Stimulated activated memory B cell treated with anti-CD40 and anti-IgM and Interleukin-4, amounts not matched to agents 10 μg/mL and 1 μg/mL and 100 μg/mL, for 72 hours (primary cell): ENCODE measurements around the gene RSRC1.
"Not testable (repeated sequence)": the region's sequence is repeated elsewhere in the genome, so short reads cannot be mapped to it uniquely, and the experiment has no call there.

Experiments
- ATAC-seq: fragments of 150-1000 bp; cut with Tn5 transposase; 2 replicates; pipeline ENCODE4 v1.10.0; 2021
- H3K27ac Mint-ChIP-seq: one replicate; pipeline ENCODE4 v1.8.0; 2022; ENCODE audit warnings: mild to moderate bottlenecking, mixed read lengths
- H3K27me3 Mint-ChIP-seq: one replicate; pipeline ENCODE4 v1.8.0; 2022; ENCODE audit warnings: mixed read lengths
- H3K36me3 Mint-ChIP-seq: one replicate; pipeline ENCODE4 v1.8.0; 2022; ENCODE audit warnings: mixed read lengths
- H3K4me1 Mint-ChIP-seq: one replicate; pipeline ENCODE4 v1.8.0; 2022; ENCODE audit warnings: mixed read lengths
- H3K4me3 Mint-ChIP-seq: one replicate; pipeline ENCODE4 v1.8.0; 2022; ENCODE audit warnings: mild to moderate bottlenecking, moderate library complexity, mixed read lengths
- H3K9me3 Mint-ChIP-seq: one replicate; pipeline ENCODE4 v1.8.0; 2022; ENCODE audit warnings: mixed read lengths

The RSRC1 gene

GRCh38 chr3:158522221-158523136 is 412.6 kb downstream of the RSRC1 start:
- Mint-ChIP-seq H3K27me3 (no peaks in the 10 kb centered on the region), H3K36me3 (peaks cover 21% of the 10 kb centered on the region), H3K4me3 (no peak overlapping the region), H3K4me1 (no peaks in the 10 kb centered on the region), H3K9me3 (no peaks in the 10 kb centered on the region), H3K27ac (no peak overlapping the region)
- no peak for ATAC-seq

DNA sequence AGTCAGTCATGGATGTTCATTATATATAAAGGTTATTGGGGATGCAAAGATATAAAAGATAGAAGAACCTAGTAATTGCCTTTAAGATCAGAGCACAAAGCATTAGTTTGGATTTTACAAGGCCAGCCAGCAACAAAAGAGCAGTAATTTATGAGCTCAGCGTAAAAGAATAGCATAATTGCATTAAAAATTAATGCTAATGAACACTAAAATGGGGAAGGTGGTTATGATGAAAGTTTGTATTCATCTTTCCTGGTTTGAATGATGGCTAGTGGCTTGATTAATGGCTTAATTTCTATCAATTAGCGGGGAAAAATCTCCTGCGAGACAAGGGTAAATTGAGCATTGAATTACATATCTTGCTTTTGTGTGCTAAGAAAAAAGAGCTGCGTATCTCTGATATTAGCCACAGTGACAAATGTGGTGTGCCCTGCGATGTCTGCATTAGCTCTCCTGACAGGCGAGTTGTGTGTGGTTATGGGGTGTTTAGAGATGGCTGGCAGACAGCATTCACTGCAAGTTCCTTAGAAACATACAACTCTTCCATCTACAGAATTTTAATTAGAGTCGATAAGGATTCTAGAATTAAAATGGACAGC is 418.3 kb downstream of the RSRC1 start:
- Mint-ChIP-seq H3K9me3 (no peaks in the 10 kb centered on the region), H3K27me3 (no peaks in the 10 kb centered on the region), H3K36me3 (no peaks in the 10 kb centered on the region), H3K27ac (no peak overlapping the region), H3K4me3 (no peak overlapping the region), H3K4me1 (no peaks in the 10 kb centered on the region)
- no peak for ATAC-seq

DNA sequence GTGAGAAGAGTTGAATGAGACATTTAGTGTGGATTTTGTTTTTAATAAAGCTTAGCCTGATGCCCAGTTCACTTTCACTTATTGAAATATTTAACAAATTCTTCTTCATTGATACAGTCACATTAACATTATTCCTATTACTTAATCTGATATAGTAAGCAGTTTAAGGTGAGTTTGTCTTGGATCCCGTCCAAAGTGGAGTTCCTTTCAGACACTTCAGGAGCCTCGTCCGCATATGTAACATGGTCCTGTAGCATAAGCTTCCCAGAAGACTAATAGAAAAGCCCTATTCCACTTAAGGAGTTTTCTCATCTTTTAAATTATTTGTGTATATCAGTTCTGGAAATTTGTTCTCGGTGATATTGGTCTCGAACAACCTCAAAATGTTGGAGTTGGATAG is 421.4 kb downstream of the RSRC1 start:
- no peak for ATAC-seq
- no peaks in the 10 kb centered on the region for H3K36me3 Mint-ChIP-seq
- H3K27ac Mint-ChIP-seq, result no peak overlapping the region
- H3K9me3 Mint-ChIP-seq, result no peaks in the 10 kb centered on the region
- no peak overlapping the region for H3K4me3 Mint-ChIP-seq
- no peaks in the 10 kb centered on the region for H3K27me3 Mint-ChIP-seq
- H3K4me1 Mint-ChIP-seq, result no peaks in the 10 kb centered on the region

GRCh38 chr3:158532099-158532734 is 422.3 kb downstream of the RSRC1 start:
- Mint-ChIP-seq H3K4me3 (no peak overlapping the region), H3K4me1 (no peaks in the 10 kb centered on the region), H3K27ac (no peak overlapping the region), H3K9me3 (no peaks in the 10 kb centered on the region), H3K36me3 (no peaks in the 10 kb centered on the region), H3K27me3 (no peaks in the 10 kb centered on the region)
- no peak for ATAC-seq

DNA sequence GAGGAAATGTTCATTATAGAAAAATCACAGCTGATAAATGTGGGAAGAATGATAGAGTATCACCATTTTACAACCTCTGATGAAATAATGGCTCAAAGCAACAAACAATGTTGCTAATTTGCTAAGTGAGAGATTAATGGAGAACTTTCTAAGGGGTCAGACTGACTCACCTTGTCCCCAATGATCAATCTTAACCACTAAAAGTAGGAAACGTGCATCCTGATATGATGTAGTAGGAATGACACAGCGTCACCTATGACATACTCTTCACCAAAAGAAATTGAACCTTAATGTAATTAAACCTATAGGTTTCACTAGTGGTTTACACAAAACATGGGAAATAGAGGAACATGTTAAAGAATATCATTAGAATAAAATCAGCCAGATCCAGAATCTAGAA is 426.0 kb downstream of the RSRC1 start:
- peaks cover 13% of the 10 kb centered on the region for H3K36me3 Mint-ChIP-seq
- no peak overlapping the region for H3K4me3 Mint-ChIP-seq
- H3K27me3 Mint-ChIP-seq, result no peaks in the 10 kb centered on the region
- no peak overlapping the region for H3K27ac Mint-ChIP-seq
- no peaks in the 10 kb centered on the region for H3K4me1 Mint-ChIP-seq
- no peaks in the 10 kb centered on the region for H3K9me3 Mint-ChIP-seq
- ATAC-seq, result no peak

DNA sequence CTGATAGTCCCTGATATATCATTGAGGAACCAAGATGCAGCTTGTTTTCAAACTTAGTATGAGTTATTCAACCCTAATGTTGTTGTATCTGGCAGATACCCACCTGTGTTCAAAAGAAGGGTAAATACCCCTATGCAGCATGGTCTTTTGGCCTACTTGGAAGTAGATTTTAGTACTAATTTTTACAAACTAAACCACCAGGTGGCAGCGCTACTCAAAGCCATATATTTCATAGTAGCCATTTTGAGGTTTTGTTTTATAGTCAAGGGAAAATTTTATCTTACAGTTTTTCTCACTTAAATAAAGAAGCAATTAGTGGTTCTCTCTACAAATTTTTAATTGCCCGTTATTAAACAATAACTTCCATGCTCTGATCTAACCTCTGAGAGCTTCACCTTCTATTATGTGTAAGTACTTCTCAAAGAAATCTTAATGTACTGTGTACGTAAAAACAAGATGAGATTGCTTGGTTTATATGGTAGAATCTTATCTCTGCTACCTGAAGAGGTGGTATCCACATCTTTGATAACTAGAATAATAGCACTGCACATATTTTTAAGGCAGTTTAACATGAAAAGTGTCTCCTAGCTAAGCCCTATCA is 429.6 kb downstream of the RSRC1 start:
- no peak for ATAC-seq
- no peaks in the 10 kb centered on the region for H3K27me3 Mint-ChIP-seq
- H3K4me3 Mint-ChIP-seq, result no peak overlapping the region
- H3K4me1 Mint-ChIP-seq, result no peaks in the 10 kb centered on the region
- peaks cover 25% of the 10 kb centered on the region for H3K36me3 Mint-ChIP-seq
- no peak overlapping the region for H3K27ac Mint-ChIP-seq
- H3K9me3 Mint-ChIP-seq, result no peaks in the 10 kb centered on the region

DNA sequence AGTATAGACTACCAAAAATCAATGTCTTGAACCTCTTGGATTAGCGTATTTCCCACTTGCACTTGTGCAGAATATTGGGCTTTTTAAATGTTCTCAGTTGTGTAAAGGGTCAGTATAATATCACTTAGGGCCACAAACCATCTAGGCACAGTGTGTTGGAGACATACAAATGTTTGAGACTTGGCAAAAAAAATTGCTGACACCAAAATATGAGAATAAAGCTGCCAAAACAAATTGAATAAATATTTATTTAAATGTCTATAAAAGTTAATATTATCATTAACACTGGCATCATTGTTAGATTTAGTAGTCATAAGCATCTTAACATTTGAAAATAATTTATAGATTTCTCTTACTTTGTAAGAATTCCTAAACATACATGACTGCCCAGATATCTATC is 430.2 kb downstream of the RSRC1 start:
- H3K27me3 Mint-ChIP-seq, result no peaks in the 10 kb centered on the region
- no peak for ATAC-seq
- no peaks in the 10 kb centered on the region for H3K4me1 Mint-ChIP-seq
- H3K9me3 Mint-ChIP-seq, result no peaks in the 10 kb centered on the region
- peaks cover 25% of the 10 kb centered on the region for H3K36me3 Mint-ChIP-seq
- H3K4me3 Mint-ChIP-seq, result no peak overlapping the region
- H3K27ac Mint-ChIP-seq, result no peak overlapping the region

DNA sequence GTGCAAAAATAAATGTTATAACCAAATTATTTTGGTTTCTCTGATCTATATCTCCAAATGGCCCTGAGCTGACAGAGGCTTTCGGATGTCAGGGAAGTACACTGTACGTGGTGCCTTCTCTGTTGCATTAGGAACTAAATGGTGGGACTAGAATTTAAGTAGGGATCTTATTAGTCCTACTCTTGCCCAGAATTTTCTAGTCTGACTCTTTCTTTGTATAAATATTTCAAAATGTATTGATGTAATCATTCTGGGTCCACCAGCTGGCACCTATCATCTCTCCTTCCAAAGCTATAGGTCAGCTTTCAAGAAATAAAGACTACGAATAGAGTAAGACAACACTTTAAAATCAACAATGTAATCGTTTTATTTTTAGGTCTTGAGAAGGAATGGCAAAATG is 438.8 kb downstream of the RSRC1 start:
- H3K27me3 Mint-ChIP-seq, result no peaks in the 10 kb centered on the region
- H3K4me3 Mint-ChIP-seq, result no peak overlapping the region
- no peaks in the 10 kb centered on the region for H3K9me3 Mint-ChIP-seq
- no peak for ATAC-seq
- peaks cover 20% of the 10 kb centered on the region for H3K36me3 Mint-ChIP-seq
- H3K4me1 Mint-ChIP-seq, result no peaks in the 10 kb centered on the region
- no peak overlapping the region for H3K27ac Mint-ChIP-seq

- H3K36me3 Mint-ChIP-seq, result peaks cover 16% of the 10 kb centered on the region
- not testable (repeated sequence) for ATAC-seq, H3K27me3 Mint-ChIP-seq, H3K4me1 Mint-ChIP-seq, H3K4me3 Mint-ChIP-seq, H3K9me3 Mint-ChIP-seq, H3K27ac Mint-ChIP-seq
Observed at GRCh38 chr3:158549938-158550337, 440.0 kb downstream of the RSRC1 start.

DNA sequence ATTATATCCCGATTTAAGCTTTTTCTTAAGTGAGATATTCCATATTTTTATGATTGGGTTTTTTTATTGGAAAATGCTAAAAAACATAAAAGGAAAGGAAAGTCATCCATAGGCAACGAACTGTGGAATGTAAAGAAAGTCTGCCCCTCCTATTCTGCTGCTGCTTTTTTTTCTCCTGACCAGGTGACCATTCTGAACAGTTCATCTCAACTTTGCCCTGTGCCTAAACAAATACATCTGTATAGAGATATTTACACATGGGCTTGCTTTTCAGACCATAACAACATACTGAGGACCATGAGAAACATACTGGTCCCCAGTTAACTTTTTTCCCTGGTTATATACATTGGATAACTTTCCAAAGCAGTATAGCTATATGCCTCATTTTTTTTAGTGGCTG is 442.2 kb downstream of the RSRC1 start:
- no peak overlapping the region for H3K27ac Mint-ChIP-seq
- H3K9me3 Mint-ChIP-seq, result no peaks in the 10 kb centered on the region
- peaks cover 11% of the 10 kb centered on the region for H3K27me3 Mint-ChIP-seq
- H3K4me1 Mint-ChIP-seq, result no peaks in the 10 kb centered on the region
- H3K36me3 Mint-ChIP-seq, result peaks cover 8% of the 10 kb centered on the region
- no peak overlapping the region for H3K4me3 Mint-ChIP-seq
- ATAC-seq, result no peak

DNA sequence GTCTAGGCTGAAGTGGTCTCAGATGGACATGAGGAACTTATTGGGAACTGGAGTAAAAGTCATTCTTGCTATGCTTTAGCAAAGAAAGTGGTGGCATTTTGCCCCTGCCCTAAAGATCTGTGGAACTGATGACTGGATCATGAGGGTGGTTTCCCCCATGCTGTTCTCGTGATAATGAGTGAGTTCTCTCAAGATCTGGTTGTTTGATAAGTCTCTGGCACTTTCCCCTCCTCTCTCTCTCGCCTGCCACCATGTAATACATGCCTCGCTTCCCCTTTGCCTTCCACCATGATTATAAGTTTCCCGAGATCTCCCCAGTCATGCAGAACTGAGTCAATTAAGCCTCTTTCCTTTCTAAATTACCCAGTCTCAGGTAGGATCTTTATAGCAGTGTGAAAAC is 449.6 kb downstream of the RSRC1 start:
- Mint-ChIP-seq H3K36me3 (no peaks in the 10 kb centered on the region), H3K9me3 (peaks cover 3% of the 10 kb centered on the region), H3K4me3 (no peak overlapping the region), H3K27ac (no peak overlapping the region), H3K4me1 (no peaks in the 10 kb centered on the region), H3K27me3 (peaks cover 17% of the 10 kb centered on the region)
- no peak for ATAC-seq

GRCh38 chr3:158560979-158561378 is 451.1 kb downstream of the RSRC1 start:
- Mint-ChIP-seq H3K4me1 (no peaks in the 10 kb centered on the region), H3K9me3 (peaks cover 10% of the 10 kb centered on the region), H3K4me3 (no peak overlapping the region), H3K27me3 (peaks cover 30% of the 10 kb centered on the region), H3K36me3 (peaks cover 4% of the 10 kb centered on the region), H3K27ac (no peak overlapping the region)
- no peak for ATAC-seq

GRCh38 chr3:158562674-158563073 is 452.8 kb downstream of the RSRC1 start:
- Mint-ChIP-seq H3K9me3 (peaks cover 10% of the 10 kb centered on the region), H3K27ac (no peak overlapping the region), H3K36me3 (peaks cover 4% of the 10 kb centered on the region), H3K4me1 (no peaks in the 10 kb centered on the region), H3K4me3 (no peak overlapping the region), H3K27me3 (peaks cover 19% of the 10 kb centered on the region)
- no peak for ATAC-seq

DNA sequence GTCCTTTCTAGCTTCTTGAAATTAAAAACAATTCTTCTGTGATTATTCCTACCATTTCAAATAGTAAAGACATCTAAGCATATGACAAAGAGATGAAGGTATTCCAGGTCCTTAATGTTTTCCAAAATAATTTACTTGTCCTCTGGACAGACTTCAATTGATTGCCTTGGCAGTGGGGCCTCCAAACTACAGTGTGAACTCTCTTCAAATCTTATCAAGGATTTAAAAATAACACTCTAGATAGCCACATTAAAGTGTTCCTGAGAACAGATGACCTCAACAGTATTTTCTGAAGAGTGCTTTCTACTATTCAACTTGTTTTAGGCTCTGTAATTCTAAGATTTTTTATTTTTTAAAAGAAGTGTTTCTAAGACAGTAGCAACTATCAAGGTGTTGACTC is 453.2 kb downstream of the RSRC1 start:
- H3K4me1 Mint-ChIP-seq, result no peaks in the 10 kb centered on the region
- peaks cover 23% of the 10 kb centered on the region for H3K27me3 Mint-ChIP-seq
- peaks cover 4% of the 10 kb centered on the region for H3K36me3 Mint-ChIP-seq
- no peak for ATAC-seq
- H3K27ac Mint-ChIP-seq, result no peak overlapping the region
- peaks cover 10% of the 10 kb centered on the region for H3K9me3 Mint-ChIP-seq
- no peak overlapping the region for H3K4me3 Mint-ChIP-seq

DNA sequence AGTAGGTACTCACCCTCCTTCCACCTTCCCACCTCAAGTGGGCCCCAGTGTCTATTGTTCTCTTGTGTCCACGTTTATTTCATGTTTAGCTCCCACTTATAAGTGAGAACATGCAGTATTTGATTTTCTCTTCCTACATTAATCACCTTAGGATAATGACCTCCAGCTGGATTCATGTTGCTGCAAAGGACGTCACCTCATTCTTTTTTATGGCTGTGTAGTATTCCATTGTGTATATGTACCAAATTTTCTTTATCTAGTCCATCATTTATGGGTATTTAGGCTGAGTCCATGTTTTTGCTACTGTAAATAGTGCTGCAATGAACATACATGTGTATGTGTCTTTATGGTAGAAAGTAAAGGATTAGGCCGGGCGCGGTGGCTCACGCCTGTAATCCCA is 455.2 kb downstream of the RSRC1 start:
- H3K4me3 Mint-ChIP-seq, result no peak overlapping the region
- H3K27ac Mint-ChIP-seq, result no peak overlapping the region
- peaks cover 7% of the 10 kb centered on the region for H3K9me3 Mint-ChIP-seq
- H3K27me3 Mint-ChIP-seq, result peaks cover 43% of the 10 kb centered on the region
- no peaks in the 10 kb centered on the region for H3K4me1 Mint-ChIP-seq
- no peak for ATAC-seq
- peaks cover 4% of the 10 kb centered on the region for H3K36me3 Mint-ChIP-seq
